ENCODE results near the gene KCP. TPM values are rescaled to one million over a fixed set of nuclear protein-coding genes. Genes with fewer than 3 reads are reported as not detected.

KCP gene
- total and polyA plus RNA-seq, 7 experiments from 2014 or later: 0.10 to 1.6 (median 0.24) TPM; not detected in 3

DNA sequence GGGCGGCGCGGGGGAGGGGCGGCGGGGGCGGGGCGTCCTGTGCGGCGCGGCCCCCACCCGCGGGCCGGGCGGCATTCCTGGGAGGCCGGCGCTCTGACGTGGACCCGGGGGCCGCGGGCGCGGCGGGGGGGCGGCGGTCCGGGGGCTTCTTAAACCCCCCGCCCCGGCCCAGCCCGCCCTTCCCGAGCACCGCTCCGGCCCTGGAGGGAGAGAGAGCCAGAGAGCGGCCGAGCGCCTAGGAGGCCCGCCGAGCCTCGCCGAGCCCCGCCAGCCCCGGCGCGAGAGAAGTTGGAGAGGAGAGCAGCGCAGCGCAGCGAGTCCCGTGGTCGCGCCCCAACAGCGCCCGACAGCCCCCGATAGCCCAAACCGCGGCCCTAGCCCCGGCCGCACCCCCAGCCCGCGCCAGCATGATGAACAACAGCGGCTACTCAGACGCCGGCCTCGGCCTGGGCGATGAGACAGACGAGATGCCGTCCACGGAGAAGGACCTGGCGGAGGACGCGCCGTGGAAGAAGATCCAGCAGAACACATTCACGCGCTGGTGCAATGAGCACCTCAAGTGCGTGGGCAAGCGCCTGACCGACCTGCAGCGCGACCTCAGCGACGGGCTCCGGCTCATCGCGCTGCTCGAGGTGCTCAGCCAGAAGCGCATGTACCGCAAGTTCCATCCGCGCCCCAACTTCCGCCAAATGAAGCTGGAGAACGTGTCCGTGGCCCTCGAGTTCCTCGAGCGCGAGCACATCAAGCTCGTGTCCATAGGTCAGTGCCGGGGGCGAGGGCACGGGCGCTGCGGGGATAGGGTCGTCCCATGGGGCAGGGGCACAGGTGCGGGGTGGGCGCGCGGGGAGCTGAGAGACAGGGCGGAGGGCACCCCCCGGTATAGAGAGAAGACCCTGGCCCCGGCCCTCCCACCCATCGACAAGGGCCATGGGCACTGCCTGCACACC, 80.0 kb downstream of the KCP start, which contains the start of gene FLNC:
Gene FLNC, plus strand, starts transcription at position 176 of the 947 bp plus-strand sequence. Its CDS starts 232 bp downstream, at position 408.
- Histone ChIP-seq H3K36me3 (ENCODE audit: control insufficient read depth in 2 of 3, insufficient read depth in 3 of 3, low read length in 3 of 3) (no peaks in the 10 kb centered on the region), H3K4me3 (ENCODE audit: low read length) (peak within 1 kb of the TSS; percentile 53), H3K27ac (ENCODE audit: low read depth, low read length) (no peak within 1 kb of the TSS), H3K9me3 (ENCODE audit: control insufficient read depth in 2 of 3, low read length in 3 of 3) (no peaks in the 10 kb centered on the region), H3K4me1 (ENCODE audit: control insufficient read depth in 2 of 2, insufficient read depth in 2 of 2, low read length in 2 of 2) (peaks cover 0 to 9% of the 10 kb centered on the region in 2 donors), H3K27me3 (ENCODE audit: control insufficient read depth in 2 of 2, insufficient read depth in 2 of 2, low read length in 2 of 2) (peaks cover 3 to 15% of the 10 kb centered on the region in 2 donors)
- ChIA-PET CTCF (no interaction called here), POLR2A (interaction anchor here (1.1 kb wide), 1 partner anchor 91 kb away, joined by 4 read pairs; the partner anchor contains the start of gene CALU)
- H3K27ac Mint-ChIP-seq: peak within 1 kb of the TSS in 2 of 9 donors; percentile 15 to 70
- DNase-seq (peak in 8 of 9 donors; percentile 11 to 39 (median 32)), ATAC-seq (peak; percentile 60)
- peaks cover 26 to 64% (median 30%) of the 10 kb centered on the region in 5 donors for H3K27me3 Mint-ChIP-seq
- peak within 1 kb of the TSS; percentile 70 to 86 (median 80) for H3K4me3 Mint-ChIP-seq
- intact Hi-C loops (cut with micrococcal nuclease): no loop called here
- peaks cover 5 to 18% (median 13%) of the 10 kb centered on the region in 7 donors for H3K4me1 Mint-ChIP-seq
- no peaks in the 10 kb centered on the region for H3K36me3 Mint-ChIP-seq
- no peaks in the 10 kb centered on the region for H3K9me3 Mint-ChIP-seq

DNA sequence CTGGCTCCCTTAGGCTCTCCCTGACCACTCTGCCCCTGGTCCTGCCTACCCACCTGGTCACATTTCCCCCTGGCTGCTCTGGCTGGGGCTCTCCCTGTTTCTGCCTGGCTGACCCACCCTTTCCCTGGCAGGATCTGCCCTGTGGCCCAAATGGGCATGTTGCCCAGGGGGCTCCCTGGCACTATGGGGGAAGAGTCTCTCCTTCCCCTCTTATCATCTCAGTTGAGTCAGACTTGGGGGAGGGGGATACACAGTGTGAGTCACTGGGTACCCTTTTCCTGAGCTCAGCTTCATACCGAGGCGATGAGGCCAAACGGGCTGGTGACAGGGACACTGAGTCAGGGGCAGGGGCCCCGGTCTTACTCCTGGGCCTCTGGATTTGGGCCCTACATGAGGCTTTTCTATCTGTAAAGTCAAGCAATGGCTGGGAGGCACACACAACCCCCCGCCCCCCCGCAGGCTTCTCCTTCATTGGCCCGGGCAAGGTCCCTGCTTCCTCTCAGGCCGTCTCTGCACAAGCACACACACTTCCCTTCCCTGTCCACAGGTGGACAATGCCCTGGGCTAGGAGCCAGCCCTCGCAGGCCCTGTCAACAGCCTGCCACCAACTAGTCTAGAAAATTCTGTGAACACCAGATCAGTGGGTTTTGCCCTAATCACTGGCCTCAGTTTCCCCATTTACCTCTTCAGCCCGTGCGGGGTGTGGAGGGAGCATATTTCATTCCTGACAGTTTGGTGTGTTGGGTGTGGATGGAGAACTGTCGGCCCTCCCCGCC, 80.9 kb downstream of the KCP start:
- Histone ChIP-seq H3K9me3 (ENCODE audit: control insufficient read depth in 2 of 3, low read length in 3 of 3) (no peaks in the 10 kb centered on the region), H3K27me3 (ENCODE audit: control insufficient read depth in 2 of 2, insufficient read depth in 2 of 2, low read length in 2 of 2) (peaks cover 3 to 15% of the 10 kb centered on the region in 2 donors), H3K36me3 (ENCODE audit: control insufficient read depth in 2 of 3, insufficient read depth in 3 of 3, low read length in 3 of 3) (no peaks in the 10 kb centered on the region), H3K4me1 (ENCODE audit: control insufficient read depth in 2 of 2, insufficient read depth in 2 of 2, low read length in 2 of 2) (peaks cover 0 to 9% of the 10 kb centered on the region in 2 donors), H3K27ac (ENCODE audit: low read depth, low read length) (no peak overlapping the region), H3K4me3 (ENCODE audit: low read length) (no peak overlapping the region)
- Mint-ChIP-seq H3K27me3 (peaks cover 26 to 61% (median 32%) of the 10 kb centered on the region in 5 donors), H3K27ac (peak overlapping the region in 2 of 9 donors; percentile 15 to 70), H3K4me1 (peaks cover 5 to 18% (median 13%) of the 10 kb centered on the region in 7 donors), H3K36me3 (no peaks in the 10 kb centered on the region), H3K9me3 (no peaks in the 10 kb centered on the region), H3K4me3 (peak overlapping the region in 9 of 10 donors; percentile 39 to 86 (median 63))
- intact Hi-C loops (cut with micrococcal nuclease): no loop called here
- CTCF ChIA-PET: no interaction called here
- ATAC-seq (no peak), DNase-seq (no peak)
- POLR2A ChIA-PET: no interaction called here

DNA sequence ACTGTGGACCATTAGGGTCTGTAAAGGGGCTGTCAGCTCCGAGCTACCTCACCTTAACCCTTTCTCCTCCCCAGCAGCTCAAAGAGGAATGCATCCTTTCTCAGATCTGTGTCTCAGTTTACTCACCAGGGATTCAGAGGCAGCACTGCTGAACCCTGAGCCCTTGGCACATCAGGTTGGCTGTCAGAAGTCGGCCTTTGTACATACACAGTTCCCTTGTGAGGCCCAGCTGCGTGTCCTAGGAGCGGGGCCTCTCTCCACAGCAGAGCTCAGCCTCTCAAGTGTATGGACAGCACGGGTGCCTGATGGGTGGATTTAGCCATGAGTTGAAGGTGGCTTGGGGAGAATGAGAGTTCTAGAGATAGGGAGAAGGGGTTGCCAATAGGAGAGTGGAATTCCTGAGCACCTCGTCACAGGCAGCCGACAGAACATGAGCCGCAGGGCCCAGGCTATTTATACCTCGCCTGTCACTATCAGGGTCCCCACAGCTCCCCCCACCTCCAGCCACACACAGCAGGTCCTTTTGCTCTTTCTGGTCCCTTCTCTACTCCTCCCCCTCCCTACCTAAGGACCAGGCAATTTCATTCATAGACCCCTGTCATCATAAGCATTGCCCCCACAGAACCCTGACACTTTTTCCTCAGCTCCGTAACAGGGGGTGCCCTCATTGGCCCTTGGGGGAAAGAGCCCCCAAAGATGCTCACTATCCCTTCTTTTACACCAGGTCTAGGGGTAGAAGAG, 82.4 kb downstream of the KCP start:
- ChIA-PET POLR2A (no interaction called here), CTCF (no interaction called here)
- Histone ChIP-seq H3K36me3 (ENCODE audit: control insufficient read depth in 2 of 3, insufficient read depth in 3 of 3, low read length in 3 of 3) (no peaks in the 10 kb centered on the region), H3K9me3 (ENCODE audit: control insufficient read depth in 2 of 3, low read length in 3 of 3) (no peaks in the 10 kb centered on the region), H3K27me3 (ENCODE audit: control insufficient read depth in 2 of 2, insufficient read depth in 2 of 2, low read length in 2 of 2) (peaks cover 3 to 15% of the 10 kb centered on the region in 2 donors), H3K4me1 (ENCODE audit: control insufficient read depth in 2 of 2, insufficient read depth in 2 of 2, low read length in 2 of 2) (peaks cover 0 to 9% of the 10 kb centered on the region in 2 donors), H3K4me3 (ENCODE audit: low read length) (no peak overlapping the region), H3K27ac (ENCODE audit: low read depth, low read length) (no peak overlapping the region)
- DNase-seq (no peak), ATAC-seq (no peak)
- no peaks in the 10 kb centered on the region for H3K9me3 Mint-ChIP-seq
- peaks cover 26 to 52% (median 32%) of the 10 kb centered on the region in 5 donors for H3K27me3 Mint-ChIP-seq
- intact Hi-C loops (cut with micrococcal nuclease): no loop called here
- no peak overlapping the region for H3K27ac Mint-ChIP-seq
- H3K4me1 Mint-ChIP-seq: peaks cover 5 to 18% (median 13%) of the 10 kb centered on the region in 7 donors
- H3K4me3 Mint-ChIP-seq: peak overlapping the region in 3 of 10 donors; percentile 6 to 25 (median 17)
- no peaks in the 10 kb centered on the region for H3K36me3 Mint-ChIP-seq

GRCh38 chr7:128827248-128827958, 83.1 kb downstream of the KCP start:
- H3K27me3 ChIP-seq (ENCODE audit: control insufficient read depth in 2 of 2, insufficient read depth in 2 of 2, low read length in 2 of 2): peaks cover 3 to 15% of the 10 kb centered on the region in 2 donors
- no peaks in the 10 kb centered on the region for H3K9me3 ChIP-seq (ENCODE audit: control insufficient read depth in 2 of 3, low read length in 3 of 3)
- peaks cover 5 to 18% (median 13%) of the 10 kb centered on the region in 7 donors for H3K4me1 Mint-ChIP-seq
- H3K36me3 Mint-ChIP-seq: no peaks in the 10 kb centered on the region
- no peak overlapping the region for H3K27ac Mint-ChIP-seq
- intact Hi-C loops (cut with micrococcal nuclease): no loop called here
- H3K4me3 Mint-ChIP-seq: peak overlapping the region in 1 of 10 donors; percentile 2
- no peak overlapping the region for H3K4me3 ChIP-seq (ENCODE audit: low read length)
- H3K36me3 ChIP-seq (ENCODE audit: control insufficient read depth in 2 of 3, insufficient read depth in 3 of 3, low read length in 3 of 3): no peaks in the 10 kb centered on the region
- peaks cover 26 to 53% (median 32%) of the 10 kb centered on the region in 5 donors for H3K27me3 Mint-ChIP-seq
- no peaks in the 10 kb centered on the region for H3K9me3 Mint-ChIP-seq
- CTCF ChIA-PET: interaction anchor here (0.6 kb wide), 1 partner anchor 40 kb away, joined by 3 read pairs; no protein-coding TSS in a partner anchor
- no peak overlapping the region for H3K27ac ChIP-seq (ENCODE audit: low read depth, low read length)
- DNase-seq (no peak), ATAC-seq (no peak)
- H3K4me1 ChIP-seq (ENCODE audit: control insufficient read depth in 2 of 2, insufficient read depth in 2 of 2, low read length in 2 of 2): peaks cover 0 to 9% of the 10 kb centered on the region in 2 donors
- POLR2A ChIA-PET: no interaction called here

DNA sequence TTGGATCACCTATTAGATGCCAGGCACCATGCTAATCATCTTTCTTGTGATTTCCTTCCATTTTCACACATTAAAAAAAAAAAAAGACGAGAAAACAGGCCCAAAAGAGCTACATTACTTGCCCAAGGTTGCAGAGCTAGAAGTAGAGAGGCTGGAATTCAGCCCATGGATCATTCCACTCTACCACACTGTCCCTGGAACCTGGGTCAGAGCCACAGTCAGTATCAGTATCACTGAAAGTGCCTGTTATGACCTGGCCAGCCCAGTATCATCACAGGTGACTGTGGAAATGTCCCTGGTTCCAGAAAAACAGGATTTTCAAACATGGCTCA, 83.6 kb downstream of the KCP start:
- peaks cover 3 to 15% of the 10 kb centered on the region in 2 donors for H3K27me3 ChIP-seq (ENCODE audit: control insufficient read depth in 2 of 2, insufficient read depth in 2 of 2, low read length in 2 of 2)
- CTCF ChIA-PET: interaction anchor here (0.6 kb wide), 1 partner anchor 40 kb away, joined by 3 read pairs; no protein-coding TSS in a partner anchor
- H3K4me3 ChIP-seq (ENCODE audit: low read length): no peak overlapping the region
- H3K27ac ChIP-seq (ENCODE audit: low read depth, low read length): no peak overlapping the region
- no peaks in the 10 kb centered on the region for H3K9me3 ChIP-seq (ENCODE audit: control insufficient read depth in 2 of 3, low read length in 3 of 3)
- POLR2A ChIA-PET: no interaction called here
- Mint-ChIP-seq H3K4me3 (no peak overlapping the region), H3K27me3 (peaks cover 26 to 51% (median 32%) of the 10 kb centered on the region in 5 donors), H3K27ac (no peak overlapping the region), H3K36me3 (no peaks in the 10 kb centered on the region), H3K4me1 (peaks cover 5 to 18% (median 13%) of the 10 kb centered on the region in 7 donors), H3K9me3 (no peaks in the 10 kb centered on the region)
- intact Hi-C loops (cut with micrococcal nuclease): no loop called here
- H3K4me1 ChIP-seq (ENCODE audit: control insufficient read depth in 2 of 2, insufficient read depth in 2 of 2, low read length in 2 of 2): peaks cover 0 to 9% of the 10 kb centered on the region in 2 donors
- DNase-seq (no peak), ATAC-seq (no peak)
- no peaks in the 10 kb centered on the region for H3K36me3 ChIP-seq (ENCODE audit: control insufficient read depth in 2 of 3, insufficient read depth in 3 of 3, low read length in 3 of 3)

All from naive thymus-derived CD4-positive, alpha-beta T cell (primary cell).